WTC11 (cell line): ENCODE results near the gene CCR2. TPM values are rescaled to one million over a fixed set of nuclear protein-coding genes. Genes with fewer than 3 reads are reported as not detected.
"Not testable (repeated sequence)": the region's sequence is repeated elsewhere in the genome, so short reads cannot be mapped to it uniquely, and the experiment has no call there.

Experiments
- ATAC-seq: fragments of 200-7000 bp; cut with Tn5 transposase; 2 replicates; pipeline ENCODE4 v1.10.0; 2021; ENCODE audit warnings: mild to moderate bottlenecking, moderate library complexity
- CTCF ChIA-PET: fragments of 300-600 bp; sonication (Branson Sonifier 250); formaldehyde crosslinking; loops from one replicate; lab custom pipeline; 2021; ENCODE audit warnings: antibody characterized with exemption; lab: Charles Lee
- POLR2A ChIA-PET: fragments of 350-600 bp; sonication (Branson Sonifier 250); formaldehyde crosslinking; loops from one replicate; lab custom pipeline; 2021; ENCODE audit warnings: antibody characterized with exemption; lab: Charles Lee
- DNase-seq: peaks from one replicate; pipeline ENCODE4 v3.0.0; 2021; ENCODE audit warnings: low spot score
- H3K27ac Mint-ChIP-seq: 2 replicates; pipeline ENCODE4 v1.8.0; 2021; ENCODE audit warnings: mixed read lengths
- H3K27me3 Mint-ChIP-seq: 2 replicates; pipeline ENCODE4 v1.8.0; 2021; ENCODE audit warnings: low read depth, mild to moderate bottlenecking, moderate library complexity, mixed read lengths
- H3K36me3 Mint-ChIP-seq: 2 replicates; pipeline ENCODE4 v1.8.0; 2021; ENCODE audit warnings: mixed read lengths
- H3K4me1 Mint-ChIP-seq: 2 replicates; pipeline ENCODE4 v1.8.0; 2022; ENCODE audit warnings: mixed read lengths
- H3K4me3 Mint-ChIP-seq: 2 replicates; pipeline ENCODE4 v1.8.0; 2021; ENCODE audit warnings: mild to moderate bottlenecking, moderate library complexity, mixed read lengths
- H3K9me3 Mint-ChIP-seq: 2 replicates; pipeline ENCODE4 v1.8.0; 2021; ENCODE audit warnings: mixed read lengths
- FOXP1 ChIP-seq: sonication (generic); formaldehyde crosslinking; IDR thresholded peaks from 2 replicates; pipeline ENCODE4 v1.8.0; 2022; ENCODE audit warnings: missing genetic modification reagents, mild to moderate bottlenecking, moderate library complexity, borderline replicate concordance
- GABPB1 ChIP-seq: sonication (generic); formaldehyde crosslinking; IDR thresholded peaks from 2 replicates; pipeline ENCODE4 v1.8.1; 2023; ENCODE audit warnings: mild to moderate bottlenecking, missing genetic modification reagents
- MXD4 ChIP-seq: fragments of 250-450 bp; sonication (Bioruptor Pico); IDR thresholded peaks from 2 replicates; pipeline ENCODE4 v1.8.0; 2021; ENCODE audit warnings: mild to moderate bottlenecking, moderate library complexity, borderline replicate concordance
- NFYB ChIP-seq: sonication (generic); formaldehyde crosslinking; conservative IDR thresholded peaks from 2 replicates; pipeline ENCODE4 v1.8.0; 2022; ENCODE audit warnings: low read depth, missing genetic modification reagents
- NR3C1 ChIP-seq: sonication (generic); formaldehyde crosslinking; conservative IDR thresholded peaks from 2 replicates; pipeline ENCODE4 v1.8.1; 2023; ENCODE audit warnings: low read depth, mild to moderate bottlenecking, missing genetic modification reagents
- RELA ChIP-seq: sonication (generic); formaldehyde crosslinking; IDR thresholded peaks from 2 replicates; pipeline ENCODE4 v1.8.1; 2022; ENCODE audit warnings: missing genetic modification reagents, mild to moderate bottlenecking, borderline replicate concordance
- ZBTB21 ChIP-seq: sonication (generic); formaldehyde crosslinking; IDR thresholded peaks from 2 replicates; pipeline ENCODE4 v1.8.1; 2023; ENCODE audit warnings: mild to moderate bottlenecking, missing genetic modification reagents, borderline replicate concordance
- ZNF416 ChIP-seq: fragments of 250-450 bp; sonication (Bioruptor Pico); IDR thresholded peaks from 2 replicates; pipeline ENCODE4 v1.9.0; 2021; ENCODE audit warnings: mild to moderate bottlenecking, inconsistent platforms
- total RNA-seq: library from RNA; stranded (reverse); gene quantifications from 3 replicates; pipeline ENCODE4 v1.2.3, GENCODE V29; 2021
- TF ChIP-seq, protein P1 (sequence below): fragments of 200-600 bp; IDR thresholded peaks from 2 replicates; pipeline ENCODE4 v1.8.0; 2022; ENCODE audit warnings: antibody characterized with exemption
- TF ChIP-seq, protein P2 (sequence below): sonication (generic); formaldehyde crosslinking; IDR thresholded peaks from 2 replicates; pipeline ENCODE4 v1.8.1; 2022; ENCODE audit warnings: low read depth, mild to moderate bottlenecking, moderate library complexity, missing genetic modification reagents, borderline replicate concordance
- TF ChIP-seq, protein P3 (sequence below): sonication (generic); formaldehyde crosslinking; IDR thresholded peaks from 2 replicates; pipeline ENCODE4 v1.8.0; 2023; ENCODE audit warnings: mild to moderate bottlenecking, missing genetic modification reagents
- TF ChIP-seq, protein P4 (sequence below): fragments of 250-450 bp; sonication (Bioruptor Pico); IDR thresholded peaks from 2 replicates; pipeline ENCODE4 v2.1.2; 2022; ENCODE audit warnings: mild to moderate bottlenecking, moderate library complexity
- TF ChIP-seq, protein P5 (sequence below): sonication (generic); formaldehyde crosslinking; IDR thresholded peaks from 2 replicates; pipeline ENCODE4 v1.8.1; 2023; ENCODE audit warnings: mild to moderate bottlenecking, missing genetic modification reagents, borderline replicate concordance
- TF ChIP-seq, protein P6 (sequence below): sonication (generic); formaldehyde crosslinking; IDR thresholded peaks from 2 replicates; pipeline ENCODE4 v1.8.0; 2022; ENCODE audit warnings: mild to moderate bottlenecking, missing genetic modification reagents
- TF ChIP-seq, protein P7 (sequence below): fragments of 250-450 bp; sonication (Bioruptor Pico); IDR thresholded peaks from 2 replicates; pipeline ENCODE4 v1.9.0; 2021; ENCODE audit warnings: mild to moderate bottlenecking

CCR2 gene
- total RNA-seq, 1 experiment from 2014 or later = not detected

DNA sequence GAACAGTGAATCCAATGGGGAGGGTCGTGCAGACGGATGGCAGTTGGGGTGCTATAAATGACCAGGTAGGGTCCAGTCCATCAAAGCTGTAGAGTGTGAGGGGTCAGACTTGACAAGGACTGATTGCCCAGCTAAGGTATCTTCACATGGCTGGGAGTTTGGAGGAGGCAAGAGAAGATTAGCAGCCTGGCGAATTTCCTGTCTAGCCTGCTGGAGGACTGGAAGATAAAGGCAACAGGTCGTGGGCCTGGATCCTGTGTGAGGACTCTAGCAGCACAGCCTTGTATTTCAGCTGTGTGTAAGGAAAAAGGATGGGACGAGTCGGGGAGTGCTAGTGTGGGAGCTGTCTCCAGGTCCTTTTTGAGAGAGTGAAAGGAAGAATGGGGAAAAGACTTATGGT, 35.4 kb downstream of the CCR2 start (continued):
- TF ChIP-seq RELA (CRISPR knock-in tag) (no peak), NFYB (CRISPR knock-in tag) (no peak), ZBTB21 (CRISPR knock-in tag) (no peak)
- TF ChIP-seq, protein P1, sequence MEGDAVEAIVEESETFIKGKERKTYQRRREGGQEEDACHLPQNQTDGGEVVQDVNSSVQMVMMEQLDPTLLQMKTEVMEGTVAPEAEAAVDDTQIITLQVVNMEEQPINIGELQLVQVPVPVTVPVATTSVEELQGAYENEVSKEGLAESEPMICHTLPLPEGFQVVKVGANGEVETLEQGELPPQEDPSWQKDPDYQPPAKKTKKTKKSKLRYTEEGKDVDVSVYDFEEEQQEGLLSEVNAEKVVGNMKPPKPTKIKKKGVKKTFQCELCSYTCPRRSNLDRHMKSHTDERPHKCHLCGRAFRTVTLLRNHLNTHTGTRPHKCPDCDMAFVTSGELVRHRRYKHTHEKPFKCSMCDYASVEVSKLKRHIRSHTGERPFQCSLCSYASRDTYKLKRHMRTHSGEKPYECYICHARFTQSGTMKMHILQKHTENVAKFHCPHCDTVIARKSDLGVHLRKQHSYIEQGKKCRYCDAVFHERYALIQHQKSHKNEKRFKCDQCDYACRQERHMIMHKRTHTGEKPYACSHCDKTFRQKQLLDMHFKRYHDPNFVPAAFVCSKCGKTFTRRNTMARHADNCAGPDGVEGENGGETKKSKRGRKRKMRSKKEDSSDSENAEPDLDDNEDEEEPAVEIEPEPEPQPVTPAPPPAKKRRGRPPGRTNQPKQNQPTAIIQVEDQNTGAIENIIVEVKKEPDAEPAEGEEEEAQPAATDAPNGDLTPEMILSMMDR = no peak
- TF ChIP-seq, all 79 proteins: peak for 0

DNA sequence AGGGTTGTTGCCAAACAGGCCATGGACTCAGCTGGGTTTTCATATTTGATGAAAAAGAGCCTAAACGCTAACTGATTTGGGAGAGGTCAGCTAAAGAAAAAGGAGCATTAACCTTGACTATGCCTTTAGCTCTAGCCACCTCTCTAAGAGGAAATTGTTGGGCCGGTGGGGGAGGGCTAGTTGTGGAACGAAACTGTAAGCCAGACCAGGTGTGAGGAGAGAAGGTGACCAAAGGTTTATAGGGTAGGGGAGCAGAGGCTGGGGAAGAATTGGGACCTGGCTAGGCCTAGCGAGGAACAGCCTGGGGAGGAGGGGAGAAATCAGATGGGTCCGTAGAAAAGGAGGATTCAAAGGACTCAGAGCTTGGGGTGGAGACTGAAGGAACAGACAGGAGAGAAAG, 37.6 kb downstream of the CCR2 start:
- H3K36me3 Mint-ChIP-seq, H3K4me3 Mint-ChIP-seq, DNase-seq, POLR2A ChIA-PET, H3K27ac Mint-ChIP-seq, ATAC-seq: not testable (repeated sequence)
- peaks cover 21% of the 10 kb centered on the region for H3K9me3 Mint-ChIP-seq
- H3K4me1 Mint-ChIP-seq = peaks cover 30% of the 10 kb centered on the region
- CTCF ChIA-PET = interaction anchor here (1.1 kb wide), 1 partner anchor 13 kb away, joined by 3 read pairs; no protein-coding TSS in a partner anchor
- peaks cover 15% of the 10 kb centered on the region for H3K27me3 Mint-ChIP-seq

DNA sequence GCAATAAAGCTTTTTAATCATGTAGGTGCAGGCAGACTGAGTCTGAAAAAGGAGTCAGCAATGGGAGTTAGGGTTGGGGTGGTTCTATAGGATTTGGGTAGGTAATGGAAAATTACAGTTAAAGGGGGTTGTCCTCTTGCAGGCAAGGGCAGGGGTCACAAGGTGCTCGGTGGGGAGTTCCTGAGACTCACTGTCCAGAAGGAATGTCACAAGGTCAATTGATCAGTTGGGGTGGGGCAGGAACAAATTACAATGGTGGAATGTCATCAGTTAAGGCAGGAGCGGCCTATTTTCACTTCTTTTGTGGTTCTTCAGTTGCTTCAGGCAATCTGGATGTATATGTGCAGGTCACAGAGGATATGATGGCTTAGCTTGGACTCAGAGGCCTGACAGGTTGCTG, 39.1 kb downstream of the CCR2 start:
- ChIA-PET POLR2A (interaction anchor here (0.7 kb wide), 1 partner anchor 489 kb away, joined by 3 read pairs; no protein-coding TSS in a partner anchor), CTCF (interaction anchor here (1.0 to 2.1 kb wide), 2 partner anchors 34 to 184 kb away, joined by 4 to 5 read pairs; partner anchors contain the start of gene CCR1)
- H3K36me3 Mint-ChIP-seq = 0 out of 2 replicates have a peak, but pooled peaks cover 5% of the 10 kb centered on the region
- DNase-seq (no peak), ATAC-seq (no peak)
- peaks cover 18% of the 10 kb centered on the region for H3K9me3 Mint-ChIP-seq
- H3K4me1 Mint-ChIP-seq = peaks cover 34% of the 10 kb centered on the region
- H3K4me3 Mint-ChIP-seq = no peak overlapping the region
- no peak overlapping the region for H3K27ac Mint-ChIP-seq
- H3K27me3 Mint-ChIP-seq = peaks cover 15% of the 10 kb centered on the region
- TF ChIP-seq ZNF416 (no peak), FOXP1 (CRISPR knock-in tag) (no peak), NR3C1 (CRISPR knock-in tag) (no peak), GABPB1 (CRISPR knock-in tag) (no peak), MXD4 (CRISPR knock-in tag) (no peak)
- TF ChIP-seq, protein P2, sequence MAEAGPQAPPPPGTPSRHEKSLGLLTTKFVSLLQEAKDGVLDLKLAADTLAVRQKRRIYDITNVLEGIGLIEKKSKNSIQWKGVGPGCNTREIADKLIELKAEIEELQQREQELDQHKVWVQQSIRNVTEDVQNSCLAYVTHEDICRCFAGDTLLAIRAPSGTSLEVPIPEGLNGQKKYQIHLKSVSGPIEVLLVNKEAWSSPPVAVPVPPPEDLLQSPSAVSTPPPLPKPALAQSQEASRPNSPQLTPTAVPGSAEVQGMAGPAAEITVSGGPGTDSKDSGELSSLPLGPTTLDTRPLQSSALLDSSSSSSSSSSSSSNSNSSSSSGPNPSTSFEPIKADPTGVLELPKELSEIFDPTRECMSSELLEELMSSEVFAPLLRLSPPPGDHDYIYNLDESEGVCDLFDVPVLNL = no peak
- TF ChIP-seq, protein P3, sequence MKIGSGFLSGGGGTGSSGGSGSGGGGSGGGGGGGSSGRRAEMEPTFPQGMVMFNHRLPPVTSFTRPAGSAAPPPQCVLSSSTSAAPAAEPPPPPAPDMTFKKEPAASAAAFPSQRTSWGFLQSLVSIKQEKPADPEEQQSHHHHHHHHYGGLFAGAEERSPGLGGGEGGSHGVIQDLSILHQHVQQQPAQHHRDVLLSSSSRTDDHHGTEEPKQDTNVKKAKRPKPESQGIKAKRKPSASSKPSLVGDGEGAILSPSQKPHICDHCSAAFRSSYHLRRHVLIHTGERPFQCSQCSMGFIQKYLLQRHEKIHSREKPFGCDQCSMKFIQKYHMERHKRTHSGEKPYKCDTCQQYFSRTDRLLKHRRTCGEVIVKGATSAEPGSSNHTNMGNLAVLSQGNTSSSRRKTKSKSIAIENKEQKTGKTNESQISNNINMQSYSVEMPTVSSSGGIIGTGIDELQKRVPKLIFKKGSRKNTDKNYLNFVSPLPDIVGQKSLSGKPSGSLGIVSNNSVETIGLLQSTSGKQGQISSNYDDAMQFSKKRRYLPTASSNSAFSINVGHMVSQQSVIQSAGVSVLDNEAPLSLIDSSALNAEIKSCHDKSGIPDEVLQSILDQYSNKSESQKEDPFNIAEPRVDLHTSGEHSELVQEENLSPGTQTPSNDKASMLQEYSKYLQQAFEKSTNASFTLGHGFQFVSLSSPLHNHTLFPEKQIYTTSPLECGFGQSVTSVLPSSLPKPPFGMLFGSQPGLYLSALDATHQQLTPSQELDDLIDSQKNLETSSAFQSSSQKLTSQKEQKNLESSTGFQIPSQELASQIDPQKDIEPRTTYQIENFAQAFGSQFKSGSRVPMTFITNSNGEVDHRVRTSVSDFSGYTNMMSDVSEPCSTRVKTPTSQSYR (CRISPR knock-in tag) = no peak
- TF ChIP-seq, protein P4, sequence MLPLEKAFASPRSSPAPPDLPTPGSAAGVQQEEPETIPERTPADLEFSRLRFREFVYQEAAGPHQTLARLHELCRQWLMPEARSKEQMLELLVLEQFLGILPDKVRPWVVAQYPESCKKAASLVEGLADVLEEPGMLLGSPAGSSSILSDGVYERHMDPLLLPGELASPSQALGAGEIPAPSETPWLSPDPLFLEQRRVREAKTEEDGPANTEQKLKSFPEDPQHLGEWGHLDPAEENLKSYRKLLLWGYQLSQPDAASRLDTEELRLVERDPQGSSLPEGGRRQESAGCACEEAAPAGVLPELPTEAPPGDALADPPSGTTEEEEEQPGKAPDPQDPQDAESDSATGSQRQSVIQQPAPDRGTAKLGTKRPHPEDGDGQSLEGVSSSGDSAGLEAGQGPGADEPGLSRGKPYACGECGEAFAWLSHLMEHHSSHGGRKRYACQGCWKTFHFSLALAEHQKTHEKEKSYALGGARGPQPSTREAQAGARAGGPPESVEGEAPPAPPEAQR (CRISPR knock-in tag) = no peak
- TF ChIP-seq, protein P5, sequence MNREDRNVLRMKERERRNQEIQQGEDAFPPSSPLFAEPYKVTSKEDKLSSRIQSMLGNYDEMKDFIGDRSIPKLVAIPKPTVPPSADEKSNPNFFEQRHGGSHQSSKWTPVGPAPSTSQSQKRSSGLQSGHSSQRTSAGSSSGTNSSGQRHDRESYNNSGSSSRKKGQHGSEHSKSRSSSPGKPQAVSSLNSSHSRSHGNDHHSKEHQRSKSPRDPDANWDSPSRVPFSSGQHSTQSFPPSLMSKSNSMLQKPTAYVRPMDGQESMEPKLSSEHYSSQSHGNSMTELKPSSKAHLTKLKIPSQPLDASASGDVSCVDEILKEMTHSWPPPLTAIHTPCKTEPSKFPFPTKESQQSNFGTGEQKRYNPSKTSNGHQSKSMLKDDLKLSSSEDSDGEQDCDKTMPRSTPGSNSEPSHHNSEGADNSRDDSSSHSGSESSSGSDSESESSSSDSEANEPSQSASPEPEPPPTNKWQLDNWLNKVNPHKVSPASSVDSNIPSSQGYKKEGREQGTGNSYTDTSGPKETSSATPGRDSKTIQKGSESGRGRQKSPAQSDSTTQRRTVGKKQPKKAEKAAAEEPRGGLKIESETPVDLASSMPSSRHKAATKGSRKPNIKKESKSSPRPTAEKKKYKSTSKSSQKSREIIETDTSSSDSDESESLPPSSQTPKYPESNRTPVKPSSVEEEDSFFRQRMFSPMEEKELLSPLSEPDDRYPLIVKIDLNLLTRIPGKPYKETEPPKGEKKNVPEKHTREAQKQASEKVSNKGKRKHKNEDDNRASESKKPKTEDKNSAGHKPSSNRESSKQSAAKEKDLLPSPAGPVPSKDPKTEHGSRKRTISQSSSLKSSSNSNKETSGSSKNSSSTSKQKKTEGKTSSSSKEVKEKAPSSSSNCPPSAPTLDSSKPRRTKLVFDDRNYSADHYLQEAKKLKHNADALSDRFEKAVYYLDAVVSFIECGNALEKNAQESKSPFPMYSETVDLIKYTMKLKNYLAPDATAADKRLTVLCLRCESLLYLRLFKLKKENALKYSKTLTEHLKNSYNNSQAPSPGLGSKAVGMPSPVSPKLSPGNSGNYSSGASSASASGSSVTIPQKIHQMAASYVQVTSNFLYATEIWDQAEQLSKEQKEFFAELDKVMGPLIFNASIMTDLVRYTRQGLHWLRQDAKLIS (CRISPR knock-in tag) = no peak
- TF ChIP-seq, protein P6, sequence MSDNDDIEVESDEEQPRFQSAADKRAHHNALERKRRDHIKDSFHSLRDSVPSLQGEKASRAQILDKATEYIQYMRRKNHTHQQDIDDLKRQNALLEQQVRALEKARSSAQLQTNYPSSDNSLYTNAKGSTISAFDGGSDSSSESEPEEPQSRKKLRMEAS (CRISPR knock-in tag) = no peak
- TF ChIP-seq, protein P1 = no peak
- TF ChIP-seq, protein P7, sequence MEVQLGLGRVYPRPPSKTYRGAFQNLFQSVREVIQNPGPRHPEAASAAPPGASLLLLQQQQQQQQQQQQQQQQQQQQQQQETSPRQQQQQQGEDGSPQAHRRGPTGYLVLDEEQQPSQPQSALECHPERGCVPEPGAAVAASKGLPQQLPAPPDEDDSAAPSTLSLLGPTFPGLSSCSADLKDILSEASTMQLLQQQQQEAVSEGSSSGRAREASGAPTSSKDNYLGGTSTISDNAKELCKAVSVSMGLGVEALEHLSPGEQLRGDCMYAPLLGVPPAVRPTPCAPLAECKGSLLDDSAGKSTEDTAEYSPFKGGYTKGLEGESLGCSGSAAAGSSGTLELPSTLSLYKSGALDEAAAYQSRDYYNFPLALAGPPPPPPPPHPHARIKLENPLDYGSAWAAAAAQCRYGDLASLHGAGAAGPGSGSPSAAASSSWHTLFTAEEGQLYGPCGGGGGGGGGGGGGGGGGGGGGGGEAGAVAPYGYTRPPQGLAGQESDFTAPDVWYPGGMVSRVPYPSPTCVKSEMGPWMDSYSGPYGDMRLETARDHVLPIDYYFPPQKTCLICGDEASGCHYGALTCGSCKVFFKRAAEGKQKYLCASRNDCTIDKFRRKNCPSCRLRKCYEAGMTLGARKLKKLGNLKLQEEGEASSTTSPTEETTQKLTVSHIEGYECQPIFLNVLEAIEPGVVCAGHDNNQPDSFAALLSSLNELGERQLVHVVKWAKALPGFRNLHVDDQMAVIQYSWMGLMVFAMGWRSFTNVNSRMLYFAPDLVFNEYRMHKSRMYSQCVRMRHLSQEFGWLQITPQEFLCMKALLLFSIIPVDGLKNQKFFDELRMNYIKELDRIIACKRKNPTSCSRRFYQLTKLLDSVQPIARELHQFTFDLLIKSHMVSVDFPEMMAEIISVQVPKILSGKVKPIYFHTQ = no peak
